GM10266 (cell line): ENCODE results near the gene GREB1.

Source experiments
- DNase-seq: peaks from one replicate; pipeline ENCODE4 v3.0.0; 2012; ENCODE audit errors: extremely low spot score
- CTCF ChIP-seq: IDR thresholded peaks from 2 replicates; pipeline ENCODE4 v1.5.1; 2012; ENCODE audit warnings: mild to moderate bottlenecking, low read depth; ENCODE audit not compliant: control insufficient read depth, insufficient read depth; ENCODE audit errors: missing control alignments

The GREB1 gene

GRCh38 chr2:11631462-11631861 lies 97.6 kb downstream of the GREB1 start:
- DNase-seq, result no peak
- TF ChIP-seq CTCF, result no peak

- no peak for TF ChIP-seq CTCF
- no peak for DNase-seq
Observed at GRCh38 chr2:11633923-11634478, 100.2 kb downstream of the GREB1 start.

- no peak for TF ChIP-seq CTCF
- no peak for DNase-seq
Observed at GRCh38 chr2:11634584-11634983, 100.7 kb downstream of the GREB1 start.

GRCh38 chr2:11635141-11635540 lies 101.3 kb downstream of the GREB1 start:
- TF ChIP-seq CTCF, result no peak
- no peak for DNase-seq

GRCh38 chr2:11636593-11637295 lies 102.9 kb downstream of the GREB1 start:
- no peak for DNase-seq
- no peak for TF ChIP-seq CTCF

- no peak for TF ChIP-seq CTCF
- no peak for DNase-seq
Observed at GRCh38 chr2:11637546-11637945, 103.7 kb downstream of the GREB1 start.

GRCh38 chr2:11639503-11639902 lies 105.7 kb downstream of the GREB1 start:
- no peak for DNase-seq
- no peak for TF ChIP-seq CTCF
